COR-L47 (cell line): ENCODE measurements around the gene FAM181B.

Source experiments
- DNase-seq: peaks from one replicate; lab custom pipeline; 2025; lab: John Stamatoyannopoulos, UW

Gene FAM181B

GRCh38 chr11:82733444-82734119 is at the start of gene FAM181B:
TSS of gene FAM181B (minus strand) at chr11:82733864. CDS start at chr11:82733729, 135 bp downstream.
- peak; percentile 66 for DNase-seq

GRCh38 chr11:82782825-82783374 is 49.2 kb upstream of the FAM181B start:
- DNase-seq = no peak

DNA sequence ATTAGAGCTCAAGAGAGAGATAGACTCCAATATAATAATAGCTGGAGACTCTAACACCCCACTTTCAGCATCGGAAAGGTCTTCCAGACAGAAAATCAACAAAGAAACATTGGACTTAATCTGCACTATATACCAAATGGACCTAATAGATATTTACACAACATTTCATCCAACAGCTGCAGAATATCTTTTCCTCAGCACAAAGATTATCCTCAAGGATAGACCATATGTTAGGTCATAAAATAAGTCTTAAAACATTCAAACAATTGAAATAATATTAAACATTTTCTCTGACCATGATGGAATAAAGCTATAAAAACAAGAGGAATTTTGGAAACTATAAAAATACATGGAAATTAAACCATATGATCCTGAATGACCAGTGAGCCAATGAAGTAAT is 45.1 kb upstream of the FAM181B start:
- no peak for DNase-seq

GRCh38 chr11:82776377-82776776 is 42.7 kb upstream of the FAM181B start:
- DNase-seq = no peak

DNA sequence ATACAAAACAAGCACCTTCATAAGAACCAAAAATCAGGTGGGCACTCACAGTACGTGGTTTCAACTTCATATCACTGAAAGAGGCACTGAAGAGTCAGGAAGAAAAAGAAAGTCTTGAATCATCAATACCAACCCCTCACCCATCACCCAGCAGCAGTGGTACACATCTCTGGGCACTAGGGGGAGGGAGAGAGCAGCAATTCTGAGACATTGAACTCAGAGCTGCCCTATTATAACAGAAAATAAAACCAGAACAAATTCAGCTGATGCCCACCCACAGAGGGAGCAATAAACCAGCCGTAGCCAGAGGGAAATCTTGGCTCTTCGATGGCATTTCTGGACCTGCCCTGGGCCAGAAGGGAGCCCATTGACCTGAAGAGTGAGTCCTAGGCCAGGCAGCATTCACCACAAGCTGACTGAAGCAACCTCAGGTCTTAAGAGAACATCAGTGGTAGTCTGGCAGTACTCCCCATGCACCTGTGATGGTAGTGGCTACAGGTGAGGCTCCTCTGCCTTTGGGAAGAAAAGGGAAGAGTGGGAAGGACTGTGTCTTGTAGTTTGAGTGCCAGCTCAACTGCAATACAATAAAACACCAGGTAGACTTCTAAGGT is 42.2 kb upstream of the FAM181B start:
- DNase-seq = peak; percentile 37

- DNase-seq = no peak
Observed at GRCh38 chr11:82775218-82775617, 41.6 kb upstream of the FAM181B start.

DNA sequence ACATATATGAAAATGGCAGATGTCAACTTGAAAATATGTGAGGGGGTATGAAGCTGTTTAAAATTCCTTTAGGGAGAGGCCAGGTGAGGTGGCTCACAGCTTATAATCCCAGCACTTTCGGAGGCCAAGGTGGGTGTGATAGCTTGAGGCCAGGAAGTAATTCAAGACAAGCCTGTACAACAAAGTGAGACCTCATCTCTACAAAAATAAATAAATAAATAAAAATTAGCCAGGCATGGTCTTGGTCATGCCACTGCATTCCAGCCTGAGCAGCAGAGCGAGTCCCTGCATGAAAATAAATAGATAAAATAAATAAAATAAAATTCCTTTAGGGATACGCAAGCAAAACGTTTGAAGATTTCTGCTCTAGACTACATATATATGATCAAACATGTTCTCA is 38.1 kb upstream of the FAM181B start:
- DNase-seq = no peak

DNA sequence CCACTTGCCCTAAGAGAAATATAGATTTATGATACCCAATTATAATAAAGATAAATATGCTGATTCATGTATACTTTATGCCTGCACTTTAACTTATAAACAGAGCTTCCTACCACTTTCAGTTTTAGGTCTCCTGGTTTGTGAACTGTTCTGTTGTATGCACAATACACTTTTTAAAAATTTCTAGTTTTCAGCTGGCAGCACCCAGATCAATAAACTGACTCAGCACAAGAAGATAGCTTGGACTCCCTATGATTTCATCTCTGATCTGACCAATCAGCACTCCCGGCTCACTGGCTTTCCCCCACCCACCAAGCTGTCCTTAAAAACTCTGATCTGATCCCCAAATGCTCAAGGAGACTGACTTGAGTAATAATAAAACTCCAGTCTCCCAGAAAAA is 33.5 kb upstream of the FAM181B start:
- no peak for DNase-seq

DNA sequence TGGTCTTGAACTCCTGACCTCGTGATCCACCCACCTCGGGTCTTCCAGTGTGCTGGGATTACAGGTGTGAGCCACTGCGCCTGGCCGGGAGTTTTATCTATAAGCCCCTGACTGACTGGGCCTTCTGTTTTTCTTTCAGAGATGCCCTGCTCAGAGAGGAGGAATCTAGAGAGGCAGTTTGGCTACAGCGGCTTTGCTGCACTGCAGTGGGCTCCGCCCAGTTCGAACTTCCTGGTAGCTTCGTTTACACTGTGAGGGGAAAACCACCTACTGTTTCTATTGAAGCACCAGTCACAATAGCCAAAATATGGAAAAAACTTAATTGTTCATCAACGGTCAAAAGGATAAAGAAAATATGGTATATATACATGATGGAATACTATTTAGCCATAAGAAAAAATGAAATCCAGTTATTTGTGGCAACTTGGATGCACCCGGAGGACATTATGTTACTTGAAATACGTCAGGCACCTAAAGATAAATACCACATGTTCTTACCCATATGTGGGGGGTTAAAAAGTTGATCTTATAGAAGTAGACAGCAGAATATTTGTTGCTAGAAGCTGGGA is 31.9 kb upstream of the FAM181B start:
- DNase-seq = no peak

- DNase-seq = no peak
Observed at GRCh38 chr11:82763167-82763566, 29.5 kb upstream of the FAM181B start.

DNA sequence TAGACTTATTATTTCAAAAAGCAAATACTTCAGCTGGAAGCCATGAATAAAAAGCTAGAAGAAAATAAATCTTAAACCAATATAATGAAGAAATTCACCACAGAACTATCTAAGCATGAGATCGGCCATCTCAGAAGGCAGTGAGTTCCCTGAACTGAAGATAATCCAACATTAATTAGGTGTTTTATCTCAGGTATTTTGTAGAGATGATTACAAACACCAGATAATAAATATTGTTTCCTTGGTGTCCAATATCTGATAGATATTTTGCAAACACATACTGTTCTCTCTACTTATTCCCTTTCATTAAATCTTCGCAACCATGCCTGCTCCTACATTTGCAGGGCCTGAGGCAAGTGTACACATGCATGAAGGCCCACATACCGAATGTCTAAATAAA is 26.0 kb upstream of the FAM181B start:
- DNase-seq = no peak

GRCh38 chr11:82757660-82758357 is 24.1 kb upstream of the FAM181B start:
- no peak for DNase-seq

DNA sequence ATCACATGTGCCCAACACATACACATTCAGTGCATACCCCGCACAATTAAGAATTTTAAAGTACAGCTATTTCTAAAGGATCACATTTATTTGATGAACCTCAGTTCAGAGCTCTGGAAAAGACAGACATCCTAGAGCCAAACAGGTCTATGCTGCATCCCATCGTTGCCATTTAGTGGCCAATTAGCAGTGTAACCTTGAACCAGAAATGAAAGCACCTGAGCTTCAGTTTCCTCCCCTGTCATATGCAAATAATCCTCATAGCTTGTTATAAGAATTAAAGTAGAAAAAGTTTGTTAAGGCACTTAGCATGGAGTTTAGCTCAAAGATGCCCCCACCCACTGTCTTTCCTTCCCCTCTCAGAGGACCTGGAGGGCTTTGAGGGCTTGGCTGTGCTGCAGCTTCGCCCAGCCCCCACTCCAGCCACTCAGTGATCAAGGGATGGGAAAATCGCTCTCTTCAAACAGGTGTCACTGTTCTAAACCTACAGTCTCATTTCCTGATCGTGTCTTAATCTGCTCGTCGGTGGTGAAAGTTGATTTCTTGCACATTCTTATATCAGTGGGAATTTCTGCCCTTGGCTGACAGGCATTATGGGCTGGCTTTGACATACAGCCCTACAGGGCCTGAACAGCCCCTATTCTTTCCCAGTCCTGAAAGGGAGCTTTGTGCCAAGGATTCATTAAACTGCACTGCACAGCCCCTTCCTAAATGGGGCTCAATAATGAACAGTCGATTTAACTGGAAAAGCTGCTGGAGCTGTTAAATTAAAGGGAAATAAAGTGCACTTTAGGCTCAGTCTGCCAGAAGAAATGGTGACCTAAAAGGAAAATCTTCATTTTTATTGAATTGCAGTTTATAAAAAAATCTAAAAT is 23.3 kb upstream of the FAM181B start:
- DNase-seq = no peak

DNA sequence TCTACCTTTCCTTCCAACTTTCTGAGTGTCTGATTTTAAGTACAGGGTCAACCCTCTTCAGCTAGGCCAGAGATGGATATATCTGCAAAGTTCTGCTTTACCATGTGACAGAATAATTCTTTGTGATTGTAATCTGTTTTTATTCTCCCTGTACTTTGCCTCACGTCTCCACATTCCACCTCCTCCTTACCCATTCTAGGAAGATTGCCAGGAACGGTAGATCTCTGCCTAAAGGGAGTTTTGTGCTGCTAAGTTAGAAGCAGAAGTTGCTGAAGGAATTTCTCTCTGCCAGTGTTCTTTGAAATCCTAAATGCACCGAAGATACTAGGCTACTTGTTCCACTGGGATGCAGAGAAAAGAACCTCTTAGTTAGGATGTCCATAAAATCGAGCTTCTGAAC is 20.7 kb upstream of the FAM181B start:
- DNase-seq = no peak

- no peak for DNase-seq
Observed at GRCh38 chr11:82753921-82754320, 20.3 kb upstream of the FAM181B start.

GRCh38 chr11:82752801-82753200 is 19.1 kb upstream of the FAM181B start:
- no peak for DNase-seq

- DNase-seq = no peak
Observed at GRCh38 chr11:82750643-82751139, 17.0 kb upstream of the FAM181B start.

GRCh38 chr11:82747471-82747870 is 13.8 kb upstream of the FAM181B start:
- DNase-seq = no peak

DNA sequence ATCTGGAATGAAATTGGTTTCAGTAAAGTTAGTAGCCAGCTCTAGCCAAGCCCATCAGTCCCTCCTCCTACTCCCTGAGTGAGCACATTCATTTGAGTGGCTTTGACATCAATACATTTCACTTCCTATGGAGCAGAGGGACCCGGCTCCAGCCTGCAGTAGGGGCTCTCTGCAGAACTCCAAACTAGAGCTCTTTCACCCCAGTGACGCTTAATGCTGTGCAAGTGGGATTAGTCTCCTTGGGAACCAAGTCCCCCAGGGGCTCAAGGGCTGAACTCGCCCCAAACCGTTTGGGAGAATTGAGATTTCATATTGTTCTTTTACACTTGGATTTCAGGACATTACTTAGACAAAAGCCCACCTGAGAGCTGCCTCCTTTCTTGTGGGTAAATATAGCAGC is 4.4 kb upstream of the FAM181B start:
- DNase-seq = no peak

- no peak for DNase-seq
Observed at GRCh38 chr11:82734120-82734479, 436 bp upstream of the FAM181B start.

GRCh38 chr11:82732734-82733443 is 775 bp downstream of the FAM181B start:
- DNase-seq = peak; percentile 54
